Ishikawa (cell line): ENCODE measurements around the gene OTOR.

Experiments used
- CEBPB ChIP-seq: IDR thresholded peaks from 2 replicates; pipeline ENCODE4 v1.6.1; 2012
- CREB1 ChIP-seq: IDR thresholded peaks from 2 replicates; pipeline ENCODE4 v1.6.1; 2012; ENCODE audit warnings: low read depth
- EGR1 ChIP-seq: IDR thresholded peaks from 2 replicates; pipeline ENCODE4 v1.6.1; 2012
- EP300 ChIP-seq: IDR thresholded peaks from 2 replicates; pipeline ENCODE4 v1.6.1; 2012; ENCODE audit warnings: borderline replicate concordance
- FOXM1 ChIP-seq: IDR thresholded peaks from 2 replicates; pipeline ENCODE4 v1.6.1; 2012; ENCODE audit warnings: low read depth, borderline replicate concordance
- RAD21 ChIP-seq: IDR thresholded peaks from 2 replicates; pipeline ENCODE4 v1.6.1; 2012; ENCODE audit warnings: low read depth
- TAF1 ChIP-seq: IDR thresholded peaks from 2 replicates; pipeline ENCODE4 v1.6.1; 2012; ENCODE audit warnings: low read depth, mild to moderate bottlenecking
- TCF12 ChIP-seq: IDR thresholded peaks from 2 replicates; pipeline ENCODE4 v1.6.1; 2012; ENCODE audit warnings: low read depth
- TEAD4 ChIP-seq: IDR thresholded peaks from 2 replicates; pipeline ENCODE4 v1.6.1; 2012
- ZBTB7A ChIP-seq: IDR thresholded peaks from 2 replicates; pipeline ENCODE4 v1.6.1; 2012; ENCODE audit warnings: low read depth
- TF ChIP-seq, protein P1 (sequence below): IDR thresholded peaks from 2 replicates; pipeline ENCODE4 v1.6.1; 2012; ENCODE audit warnings: low read depth, mild to moderate bottlenecking
- TF ChIP-seq, protein P2 (sequence below): IDR thresholded peaks from 2 replicates; pipeline ENCODE4 v1.6.1; 2012

Gene OTOR

DNA sequence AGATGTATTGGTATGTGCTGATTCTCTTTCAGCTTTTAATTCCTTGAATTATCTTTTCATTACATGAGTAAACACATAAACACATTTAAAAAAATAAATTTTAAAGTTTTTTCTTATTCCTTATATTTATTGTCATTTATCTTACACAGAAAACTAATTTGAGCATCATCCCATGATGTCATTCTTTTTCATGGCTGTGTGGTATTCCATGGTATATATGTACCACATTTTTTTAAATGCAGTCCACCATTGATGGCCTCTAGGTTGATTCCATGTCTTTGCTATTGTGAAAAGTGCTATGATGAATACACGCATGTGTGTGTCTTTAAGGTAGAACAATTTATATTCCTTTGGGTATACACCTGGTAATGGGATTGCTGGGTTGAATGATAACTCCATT, 33.3 kb downstream of the OTOR start:
- TF ChIP-seq TAF1: no peak
- TF ChIP-seq FOXM1: no peak
- TF ChIP-seq CREB1: no peak
- no peak for TF ChIP-seq CEBPB
- no peak for TF ChIP-seq EP300
- TF ChIP-seq, protein P1, sequence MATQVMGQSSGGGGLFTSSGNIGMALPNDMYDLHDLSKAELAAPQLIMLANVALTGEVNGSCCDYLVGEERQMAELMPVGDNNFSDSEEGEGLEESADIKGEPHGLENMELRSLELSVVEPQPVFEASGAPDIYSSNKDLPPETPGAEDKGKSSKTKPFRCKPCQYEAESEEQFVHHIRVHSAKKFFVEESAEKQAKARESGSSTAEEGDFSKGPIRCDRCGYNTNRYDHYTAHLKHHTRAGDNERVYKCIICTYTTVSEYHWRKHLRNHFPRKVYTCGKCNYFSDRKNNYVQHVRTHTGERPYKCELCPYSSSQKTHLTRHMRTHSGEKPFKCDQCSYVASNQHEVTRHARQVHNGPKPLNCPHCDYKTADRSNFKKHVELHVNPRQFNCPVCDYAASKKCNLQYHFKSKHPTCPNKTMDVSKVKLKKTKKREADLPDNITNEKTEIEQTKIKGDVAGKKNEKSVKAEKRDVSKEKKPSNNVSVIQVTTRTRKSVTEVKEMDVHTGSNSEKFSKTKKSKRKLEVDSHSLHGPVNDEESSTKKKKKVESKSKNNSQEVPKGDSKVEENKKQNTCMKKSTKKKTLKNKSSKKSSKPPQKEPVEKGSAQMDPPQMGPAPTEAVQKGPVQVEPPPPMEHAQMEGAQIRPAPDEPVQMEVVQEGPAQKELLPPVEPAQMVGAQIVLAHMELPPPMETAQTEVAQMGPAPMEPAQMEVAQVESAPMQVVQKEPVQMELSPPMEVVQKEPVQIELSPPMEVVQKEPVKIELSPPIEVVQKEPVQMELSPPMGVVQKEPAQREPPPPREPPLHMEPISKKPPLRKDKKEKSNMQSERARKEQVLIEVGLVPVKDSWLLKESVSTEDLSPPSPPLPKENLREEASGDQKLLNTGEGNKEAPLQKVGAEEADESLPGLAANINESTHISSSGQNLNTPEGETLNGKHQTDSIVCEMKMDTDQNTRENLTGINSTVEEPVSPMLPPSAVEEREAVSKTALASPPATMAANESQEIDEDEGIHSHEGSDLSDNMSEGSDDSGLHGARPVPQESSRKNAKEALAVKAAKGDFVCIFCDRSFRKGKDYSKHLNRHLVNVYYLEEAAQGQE: no peak
- no peak for TF ChIP-seq RAD21
- no peak for TF ChIP-seq TCF12
- TF ChIP-seq, protein P2, sequence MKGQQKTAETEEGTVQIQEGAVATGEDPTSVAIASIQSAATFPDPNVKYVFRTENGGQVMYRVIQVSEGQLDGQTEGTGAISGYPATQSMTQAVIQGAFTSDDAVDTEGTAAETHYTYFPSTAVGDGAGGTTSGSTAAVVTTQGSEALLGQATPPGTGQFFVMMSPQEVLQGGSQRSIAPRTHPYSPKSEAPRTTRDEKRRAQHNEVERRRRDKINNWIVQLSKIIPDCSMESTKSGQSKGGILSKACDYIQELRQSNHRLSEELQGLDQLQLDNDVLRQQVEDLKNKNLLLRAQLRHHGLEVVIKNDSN: no peak

DNA sequence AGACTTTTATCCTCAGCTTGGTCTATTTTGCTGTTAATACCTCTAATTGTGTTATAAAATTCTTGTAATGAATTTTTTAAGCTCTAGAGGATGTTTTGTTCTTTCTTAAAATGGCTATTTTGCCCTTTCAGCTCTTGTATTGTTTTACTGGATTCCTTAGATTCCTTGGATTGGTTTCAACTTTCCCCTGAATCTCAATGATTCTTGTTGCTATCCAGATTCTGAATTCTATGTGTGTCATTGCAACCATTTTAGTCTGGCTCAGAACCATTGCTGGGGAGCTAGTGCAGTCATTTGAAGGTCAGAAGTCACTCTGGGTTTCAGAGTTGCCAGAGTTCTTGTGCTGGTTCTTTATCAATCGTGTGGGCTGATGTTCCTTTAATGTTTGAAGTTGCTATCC, 37.1 kb downstream of the OTOR start:
- no peak for TF ChIP-seq ZBTB7A
- peak; percentile 50; the same call in 1 of the 2 replicates for TF ChIP-seq TEAD4
- TF ChIP-seq EGR1: no peak
